T47D (cell line): ENCODE data around the gene SYTL2.
A peak's percentile ranks its signal among the peaks of the same experiment; 100 is the strongest.
"Not testable (repeated sequence)": the region's sequence is repeated elsewhere in the genome, so short reads cannot be mapped to it uniquely, and the experiment has no call there.

Experiments
- DNase-seq, 2 experiments: peaks; one replicate each; pipeline versions ENCODE4 v3.0.0 to v3.0.0-alpha.2; 2011 to 2012; ENCODE audit warnings: low read depth in 1 of 2, low spot score in 1 of 2
- JUND ChIP-seq: IDR thresholded peaks from 2 replicates; pipeline ENCODE4 v1.6.1; 2012; ENCODE audit warnings: low read depth
- in situ Hi-C: cut with HindIII; loops from 2 replicates; pipeline ENCODE4 v1.10.0; 2016; ENCODE audit warnings: low sequenced_read_pairs, low pct_unique_long_range_greater_than_20kb

The SYTL2 gene

DNA sequence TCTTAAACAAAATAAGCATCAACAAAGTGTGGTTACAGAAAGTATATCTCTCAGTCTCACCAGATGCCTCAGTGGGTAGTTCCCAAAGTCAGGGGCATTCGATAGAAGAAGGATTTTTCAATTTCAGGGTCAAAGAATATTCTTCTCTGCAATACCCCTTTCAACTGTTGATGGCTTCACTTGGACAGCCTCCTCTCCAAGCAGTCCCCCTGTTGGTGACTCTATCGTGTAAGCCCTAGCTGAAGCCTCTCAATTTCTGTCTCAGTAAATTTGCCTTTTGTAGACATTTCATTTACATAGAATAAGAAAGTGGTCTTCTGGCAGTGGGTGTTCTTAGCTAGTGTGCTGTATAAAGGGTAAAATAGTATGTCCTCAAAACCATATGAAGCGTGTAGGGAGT lies 33.0 kb upstream of the SYTL2 start:
- in situ Hi-C loops = no loop called here
- DNase-seq = no peak
- no peak for TF ChIP-seq JUND

DNA sequence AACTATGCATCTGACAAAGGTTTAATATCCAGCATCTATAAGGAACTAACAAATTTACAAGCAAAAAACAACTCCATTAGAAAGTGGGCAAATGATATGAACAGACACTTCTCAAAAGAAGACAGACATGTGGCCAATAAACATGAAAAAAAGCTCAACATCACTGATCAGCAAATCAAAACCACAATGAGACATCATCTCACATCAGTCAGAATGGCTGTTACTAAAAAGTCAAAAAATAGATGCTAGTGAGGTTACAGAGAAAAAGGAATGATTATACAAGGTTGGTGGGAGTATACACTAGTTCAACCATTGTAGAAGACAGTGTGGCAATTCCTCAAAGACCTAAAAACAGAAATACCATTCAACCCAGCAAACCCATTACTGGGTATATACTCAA lies 30.0 kb upstream of the SYTL2 start:
- DNase-seq, in situ Hi-C loops: not testable (repeated sequence)

DNA sequence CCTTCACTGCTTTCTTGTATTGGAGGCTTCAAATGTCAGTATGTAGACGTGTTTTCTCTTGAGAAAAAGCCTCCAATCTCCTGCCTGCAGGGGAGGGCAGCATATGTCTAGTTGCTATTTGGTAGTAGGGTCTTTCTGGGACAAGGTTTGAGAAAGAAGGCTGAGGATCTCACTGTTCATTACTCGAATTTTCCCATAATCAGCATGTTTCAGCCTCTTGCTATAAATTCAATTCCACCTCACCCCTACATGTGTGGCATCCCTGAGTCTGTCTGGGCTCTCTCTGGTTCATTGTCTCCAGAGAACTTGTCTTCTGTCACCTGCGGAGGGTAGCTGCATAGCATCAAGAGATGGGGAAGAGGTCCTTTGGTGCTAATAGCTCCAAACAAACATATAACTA lies 24.8 kb upstream of the SYTL2 start:
- TF ChIP-seq JUND = no peak
- DNase-seq = no peak
- in situ Hi-C loops = no loop called here

DNA sequence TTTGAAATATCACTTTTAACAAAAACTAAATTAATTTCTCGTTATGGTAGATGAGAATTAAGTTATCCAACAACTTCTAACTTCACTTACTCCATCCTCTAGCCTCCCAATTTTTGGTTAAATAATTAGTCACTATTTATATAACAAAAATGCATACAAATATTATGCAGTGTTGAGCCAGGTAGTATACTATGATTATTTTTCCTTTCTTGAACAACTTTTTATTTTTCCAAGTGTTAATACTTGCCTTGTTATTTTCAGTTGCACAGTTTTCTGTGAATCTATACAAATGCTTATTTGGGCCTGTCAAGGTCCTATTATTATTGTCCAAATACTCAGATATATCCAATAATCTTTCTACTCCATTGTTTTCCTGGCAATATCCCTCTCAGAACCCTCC lies 24.3 kb upstream of the SYTL2 start:
- no peak for TF ChIP-seq JUND
- in situ Hi-C loops = no loop called here
- no peak for DNase-seq

DNA sequence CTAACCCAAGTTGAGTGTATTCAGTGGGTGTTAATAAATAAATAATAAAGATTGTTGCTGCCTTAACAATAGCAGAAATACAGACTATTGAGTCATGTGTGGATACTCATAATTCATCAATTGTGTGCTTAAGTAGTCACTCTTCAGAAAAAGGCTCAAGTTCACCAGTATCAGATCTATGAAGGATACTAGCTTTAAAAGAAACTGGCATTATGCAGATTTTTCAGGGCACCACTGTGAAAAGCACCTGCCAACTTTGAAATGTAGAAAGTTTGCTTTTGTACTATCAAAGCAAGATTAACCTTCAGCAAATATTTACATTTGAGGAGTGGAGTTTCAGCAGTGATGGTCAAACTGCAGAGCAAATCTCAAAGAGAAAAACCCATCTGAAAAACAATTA lies 20.1 kb upstream of the SYTL2 start:
- DNase-seq = no peak
- no peak for TF ChIP-seq JUND
- in situ Hi-C loops = no loop called here

DNA sequence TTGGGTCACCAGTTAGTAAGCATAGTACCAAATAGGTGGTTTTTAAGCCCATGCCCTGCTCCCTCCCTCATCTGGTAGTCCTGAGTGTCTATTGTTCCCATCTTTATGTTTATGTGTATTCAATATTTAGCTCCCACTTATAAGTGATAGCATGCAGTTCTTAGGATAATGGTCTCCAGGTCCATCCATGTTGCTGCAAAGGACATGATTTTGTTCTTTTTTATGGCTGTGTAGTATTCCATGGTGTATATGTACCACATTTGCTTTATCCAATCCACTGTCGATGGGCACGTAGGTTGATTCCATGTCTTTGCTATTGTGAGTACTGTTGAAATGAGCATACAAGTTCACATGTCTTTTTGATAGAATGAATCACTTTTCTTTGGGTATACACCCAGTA lies 18.2 kb upstream of the SYTL2 start:
- in situ Hi-C loops = no loop called here
- TF ChIP-seq JUND = no peak
- no peak for DNase-seq

DNA sequence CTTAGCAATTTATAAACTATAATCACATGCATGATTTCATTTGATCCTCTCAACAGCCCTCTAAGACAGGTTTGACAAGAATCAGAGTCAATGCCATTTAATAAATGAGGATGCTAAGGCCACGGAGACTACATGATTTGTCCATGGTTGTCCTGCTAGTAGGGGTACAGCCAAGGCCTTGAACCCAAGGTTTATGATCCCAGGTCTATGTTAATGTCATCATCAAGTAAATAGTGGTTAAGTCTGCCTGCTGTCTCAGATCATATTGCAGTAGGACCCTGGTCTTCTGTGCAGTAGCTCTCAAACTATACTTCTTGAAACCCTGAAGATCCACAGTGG lies 17.7 kb upstream of the SYTL2 start:
- TF ChIP-seq JUND = no peak
- in situ Hi-C loops = no loop called here
- DNase-seq = no peak

DNA sequence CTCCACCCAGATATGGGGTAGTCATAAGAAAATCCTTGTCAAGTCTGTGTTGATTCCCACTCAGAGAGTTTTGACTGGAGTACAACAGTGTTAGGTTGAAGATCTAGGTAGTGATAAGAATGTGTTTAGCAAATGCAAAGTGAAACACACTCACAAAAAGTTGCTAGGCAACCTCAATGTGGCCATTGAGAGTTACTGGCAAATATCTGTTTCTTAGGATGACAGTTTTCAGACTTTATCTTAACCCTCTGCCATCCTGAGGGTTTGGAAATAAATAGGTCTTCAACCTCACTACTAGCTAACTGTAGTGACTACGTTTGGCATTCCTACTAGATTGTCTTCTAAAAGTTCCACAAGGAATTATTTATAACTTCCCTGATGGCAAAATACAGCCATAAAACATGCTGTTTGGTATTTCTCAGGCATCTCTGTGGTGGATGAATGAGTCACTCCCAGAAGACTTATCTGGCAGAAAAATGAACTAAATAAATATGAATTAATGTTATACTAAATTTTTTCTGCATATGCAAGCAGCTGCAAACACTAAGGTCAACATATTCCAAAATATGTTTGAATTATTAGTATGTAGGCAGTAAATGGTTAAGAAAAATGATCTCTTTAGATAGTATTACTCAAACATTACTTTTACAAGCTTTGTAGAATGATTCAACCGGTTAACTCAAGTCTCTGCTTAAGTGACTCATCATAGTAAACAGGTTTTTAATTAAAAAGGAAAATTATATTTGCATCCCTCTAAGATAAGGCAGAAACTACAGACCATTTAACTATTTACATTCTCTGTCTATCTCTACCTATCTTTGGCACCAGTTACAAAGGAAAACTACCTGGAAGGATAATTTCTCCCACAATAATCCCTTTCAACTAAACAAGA lies 17.1 kb upstream of the SYTL2 start:
- in situ Hi-C loops = no loop called here
- peak; percentile 90 for TF ChIP-seq JUND
- DNase-seq = peak in 1 of 2 experiments; percentile 60

DNA sequence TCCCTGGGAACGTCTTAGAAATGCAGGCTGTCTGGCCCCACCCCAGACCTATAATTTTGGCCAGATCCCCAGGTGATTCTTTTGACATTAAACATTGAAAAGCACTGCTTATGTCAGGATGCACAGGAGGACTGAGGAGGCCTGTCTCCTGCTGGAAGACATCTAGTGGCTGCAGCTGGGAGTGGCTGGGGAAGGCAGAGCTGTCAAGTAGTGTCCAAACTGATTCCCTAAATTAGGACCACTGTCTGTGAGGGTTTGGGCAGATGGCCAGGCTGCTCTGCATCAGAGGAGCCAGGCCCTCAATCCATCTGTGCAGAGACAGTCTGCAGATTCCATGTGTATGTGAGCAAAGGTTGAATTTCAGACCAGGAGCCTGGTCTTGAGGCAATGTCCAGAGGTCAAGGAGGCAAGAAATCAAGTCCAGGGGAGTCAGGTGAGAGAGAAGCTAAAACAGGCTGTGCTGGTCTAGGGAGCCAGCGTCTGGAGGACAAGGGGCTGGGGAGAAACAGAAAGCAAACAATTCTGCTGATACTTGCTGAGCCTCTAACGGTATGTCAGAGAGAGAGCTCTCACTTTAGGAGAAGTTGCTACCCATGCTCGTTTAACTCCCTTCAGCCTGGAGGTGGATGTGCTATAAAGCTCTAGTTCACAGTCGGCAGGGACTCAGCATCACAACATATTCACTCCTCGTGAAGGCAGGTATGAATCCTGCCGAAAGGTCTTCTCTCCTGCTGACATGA lies 15.3 kb upstream of the SYTL2 start:
- peak; percentile 70 to 75 for DNase-seq
- in situ Hi-C loops = no loop called here

DNA sequence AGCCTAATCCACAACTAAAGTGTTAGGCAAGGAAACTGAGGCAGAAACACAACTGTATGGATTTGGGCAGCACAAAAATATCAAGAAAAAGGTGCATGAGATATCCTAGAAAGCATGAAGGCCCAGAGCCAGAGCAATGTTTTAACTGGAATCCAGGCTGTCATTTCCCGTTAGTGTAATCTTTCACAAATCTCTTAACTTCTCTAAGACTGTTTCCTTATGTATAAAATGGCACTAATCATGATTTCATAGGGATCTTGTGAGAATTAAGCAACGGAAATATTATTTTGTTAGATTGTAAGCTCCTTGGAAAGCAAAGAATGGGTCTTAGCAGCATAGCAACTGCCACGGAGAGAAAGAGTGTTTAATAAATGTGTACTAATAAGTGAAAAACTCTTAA lies 14.7 kb upstream of the SYTL2 start:
- in situ Hi-C loops = no loop called here
- no peak for TF ChIP-seq JUND
- no peak for DNase-seq

More for the DNA sequence above, 15.3 kb upstream of the SYTL2 start:
- TF ChIP-seq JUND = no peak

DNA sequence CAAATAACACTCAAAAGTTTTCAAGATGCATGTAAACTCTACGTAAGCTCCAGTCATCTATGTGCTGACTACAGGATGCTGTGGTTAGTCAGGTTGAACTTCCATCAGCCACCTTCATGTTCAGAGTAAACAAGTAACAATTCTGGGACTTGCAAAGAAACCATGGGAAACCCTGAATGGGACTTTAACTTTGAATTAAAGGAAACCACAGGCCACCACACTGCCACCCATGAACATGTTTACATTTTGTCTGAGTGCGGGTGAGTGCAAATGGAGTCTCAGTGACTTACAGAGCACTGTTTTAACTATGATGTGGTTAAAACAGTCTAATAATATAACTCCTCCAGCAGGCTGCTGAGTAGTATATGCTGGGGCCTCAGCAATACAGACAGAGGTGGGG lies 12.9 kb upstream of the SYTL2 start:
- in situ Hi-C loops = no loop called here
- TF ChIP-seq JUND = no peak
- DNase-seq = no peak

DNA sequence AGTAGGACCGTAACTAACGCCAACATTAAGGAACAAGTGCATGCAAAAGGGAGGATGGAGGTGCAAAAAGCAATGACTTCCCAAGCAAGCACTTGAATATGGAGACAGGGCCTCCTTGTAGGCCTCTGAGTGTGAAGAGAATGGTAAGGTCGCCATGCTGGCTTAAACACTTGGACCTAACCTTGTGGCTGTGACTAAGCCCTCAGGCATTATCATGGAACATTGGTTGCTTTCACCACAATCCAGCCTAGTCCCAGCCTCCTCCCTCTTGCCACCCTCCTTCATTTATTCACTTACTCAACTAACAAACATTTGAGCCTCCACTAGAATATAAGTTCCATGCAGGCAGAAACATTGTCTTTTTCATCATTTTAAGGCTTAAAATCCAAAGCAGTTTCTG lies 11.9 kb upstream of the SYTL2 start:
- in situ Hi-C loops = no loop called here
- DNase-seq = no peak
- no peak for TF ChIP-seq JUND

DNA sequence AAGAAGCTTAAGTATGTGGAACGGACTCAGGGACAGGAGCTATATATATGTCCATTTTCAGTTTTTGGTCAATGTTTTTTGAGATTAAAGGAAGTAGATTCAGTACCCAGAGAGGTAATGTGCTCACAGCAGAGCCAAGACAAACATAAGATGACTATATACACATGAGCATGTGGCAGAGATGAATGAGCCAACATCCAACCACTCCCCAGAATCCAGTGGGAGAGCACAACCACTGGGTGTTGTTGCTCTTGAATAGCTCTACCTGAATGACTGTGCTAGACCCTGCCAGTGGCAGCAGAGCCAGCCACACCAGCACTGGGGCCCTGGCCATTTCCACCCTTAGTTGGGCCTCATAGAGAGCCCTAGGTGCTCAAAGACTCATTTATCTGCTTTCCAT lies 10.7 kb upstream of the SYTL2 start:
- in situ Hi-C loops = no loop called here
- no peak for TF ChIP-seq JUND
- peak in 1 of 2 experiments; percentile 58 for DNase-seq
